GM13976 (cell line): Measurements from ENCODE around the gene PRR30.

Experiments
- DNase-seq: peaks from one replicate; pipeline ENCODE4 v3.0.0; 2012; ENCODE audit warnings: low spot score
- CTCF ChIP-seq: IDR thresholded peaks from 2 replicates; pipeline ENCODE4 v1.5.1; 2012; ENCODE audit warnings: borderline replicate concordance, mild to moderate bottlenecking; ENCODE audit not compliant: insufficient read depth; ENCODE audit errors: extremely low read depth, missing control alignments, control extremely low read depth
- in situ Hi-C: fragments of 300-500 bp; cut with MboI; formaldehyde crosslinking; loops from one replicate; pipeline ENCODE4 v1.12.0; 2022; ENCODE audit warnings: low sequenced_read_pairs, mixed read lengths, inconsistent platforms; ENCODE audit not compliant: unreplicated experiment

PRR30 gene

DNA sequence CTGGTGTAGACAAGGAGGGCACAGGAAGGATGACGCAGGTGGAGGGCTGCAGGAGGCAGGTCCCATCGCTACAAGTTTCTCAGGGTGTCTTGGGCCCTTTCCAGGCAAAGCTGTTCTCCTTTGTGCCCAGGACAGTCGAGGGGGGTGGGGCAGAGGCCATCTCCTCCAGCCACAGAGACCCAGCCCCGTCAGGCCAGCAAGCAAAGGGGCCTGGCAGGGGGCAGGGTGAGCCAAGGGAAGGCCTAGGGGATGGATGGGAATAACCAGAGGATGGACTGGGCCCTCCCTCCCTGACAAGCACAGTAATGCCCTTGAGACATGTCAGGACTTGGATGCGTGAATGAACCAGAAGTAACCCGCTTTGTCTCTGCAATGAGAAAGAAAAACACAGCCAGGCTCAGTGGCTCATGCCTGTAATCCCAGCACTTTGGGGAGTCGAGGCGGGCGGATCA is 15.9 kb upstream of the PRR30 start:
- DNase-seq, result no peak
- no peak for TF ChIP-seq CTCF
- in situ Hi-C loops, result no loop called here

- TF ChIP-seq CTCF, result no peak
- no peak for DNase-seq
- in situ Hi-C loops, result no loop called here
Observed at GRCh38 chr2:27154488-27154887, 15.3 kb upstream of the PRR30 start.

- TF ChIP-seq CTCF, result no peak
- no peak for DNase-seq
- in situ Hi-C loops, result no loop called here
Observed at GRCh38 chr2:27152796-27153464, 13.7 kb upstream of the PRR30 start.

GRCh38 chr2:27152102-27152795 is 13.0 kb upstream of the PRR30 start:
- in situ Hi-C loops, result no loop called here
- no peak for DNase-seq

GRCh38 chr2:27150639-27151230 is 11.5 kb upstream of the PRR30 start:
- in situ Hi-C loops, result no loop called here
- no peak for DNase-seq
- no peak for TF ChIP-seq CTCF

More at GRCh38 chr2:27152102-27152795, 13.0 kb upstream of the PRR30 start:
- TF ChIP-seq CTCF, result no peak

DNA sequence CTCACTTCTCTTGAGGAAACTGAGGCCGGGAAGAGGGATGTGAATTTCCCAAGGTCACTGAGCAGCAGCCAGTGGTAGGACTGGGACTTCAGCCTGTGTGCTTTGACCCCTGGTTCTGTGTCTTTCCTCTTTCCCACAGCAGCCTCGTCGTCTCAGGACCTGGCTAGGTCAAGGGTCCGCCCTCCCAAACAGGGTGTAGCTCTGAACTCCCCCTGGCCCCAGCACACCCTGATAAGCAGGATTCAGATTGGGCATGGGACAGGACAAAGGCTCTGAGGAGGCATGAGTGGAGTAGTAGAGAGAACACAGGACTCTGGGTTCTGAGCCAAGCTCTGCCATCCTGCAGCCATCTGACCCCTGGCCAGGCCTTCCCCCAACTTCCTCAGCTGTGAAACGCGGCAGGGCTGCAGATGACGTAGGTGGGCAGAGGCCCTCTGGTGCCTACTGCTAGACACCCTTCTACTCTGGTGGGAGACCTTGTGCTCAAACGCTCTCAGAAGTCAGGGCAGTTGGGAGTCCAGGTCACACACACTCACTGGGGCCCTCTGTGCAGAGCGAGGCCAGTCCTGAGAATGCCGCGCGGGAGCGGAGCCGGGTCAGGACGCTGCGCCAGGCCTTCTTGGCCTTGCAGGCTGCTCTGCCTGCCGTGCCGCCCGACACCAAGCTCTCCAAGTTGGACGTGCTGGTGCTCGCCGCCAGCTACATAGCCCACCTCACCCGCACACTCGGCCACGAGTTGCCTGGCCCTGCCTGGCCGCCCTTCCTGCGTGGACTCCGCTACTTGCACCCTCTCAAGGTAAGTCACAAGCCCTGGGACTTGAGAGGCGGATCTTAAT is 10.6 kb upstream of the PRR30 start:
- DNase-seq, result no peak
- no peak for TF ChIP-seq CTCF
- in situ Hi-C loops, result no loop called here
